Measurements from ENCODE around the gene GPR158. TPM values are rescaled to one million over a fixed set of nuclear protein-coding genes. Genes with fewer than 3 reads are reported as not detected.

The GPR158 gene
- total RNA-seq, 4 donors from 2014 or later: 0.16 to 1.1 (median 0.17) TPM; not detected in 1

- TF ChIP-seq CTCF (IDR thresholded peaks at IDR 0.05; ENCODE audit: low read depth): no peak
These were observed 105.8 kb downstream of the GPR158 start for GRCh38 chr10:25280573-25280972.

- TF ChIP-seq CTCF (IDR thresholded peaks at IDR 0.05; ENCODE audit: low read depth): no peak
These were observed 111.0 kb downstream of the GPR158 start for GRCh38 chr10:25285809-25286208.

GRCh38 chr10:25288181-25288580 lies 113.4 kb downstream of the GPR158 start:
- TF ChIP-seq CTCF (IDR thresholded peaks at IDR 0.05; ENCODE audit: low read depth): no peak

GRCh38 chr10:25294032-25294926 lies 119.5 kb downstream of the GPR158 start:
- TF ChIP-seq CTCF (IDR thresholded peaks at IDR 0.05; ENCODE audit: low read depth): no peak

- no peak for TF ChIP-seq CTCF (IDR thresholded peaks at IDR 0.05; ENCODE audit: low read depth)
These were observed 121.5 kb downstream of the GPR158 start for GRCh38 chr10:25296324-25296723.

- TF ChIP-seq CTCF (IDR thresholded peaks at IDR 0.05; ENCODE audit: low read depth): no peak
These were observed 122.7 kb downstream of the GPR158 start for GRCh38 chr10:25297466-25297865.

GRCh38 chr10:25300073-25300472 lies 125.3 kb downstream of the GPR158 start:
- TF ChIP-seq CTCF (IDR thresholded peaks at IDR 0.05; ENCODE audit: low read depth): no peak
